Activated naive CD4-positive, alpha-beta T cell treated with anti-CD3 and anti-CD28 coated beads, Interleukin-2, amount 10 ng/mL, durations not matched to agents 7 days and 5 days (primary cell): ENCODE measurements around the gene KIF26A.

Experiments used
- CTCF ChIA-PET: fragments of 350-600 bp; sonication (Branson Sonifier 250); formaldehyde crosslinking; loops from one replicate; lab custom pipeline; 2021; ENCODE audit warnings: antibody characterized with exemption; lab: Charles Lee
- DNase-seq: peaks from one replicate; pipeline ENCODE4 v3.0.0-alpha.2; 2020
- H3K27ac Mint-ChIP-seq: one replicate; pipeline ENCODE4 v1.8.0; 2021; ENCODE audit warnings: mild to moderate bottlenecking, moderate library complexity, mixed read lengths
- H3K27me3 Mint-ChIP-seq: one replicate; pipeline ENCODE4 v1.8.0; 2021; ENCODE audit warnings: mild to moderate bottlenecking, mixed read lengths
- H3K36me3 Mint-ChIP-seq: one replicate; pipeline ENCODE4 v1.8.0; 2021; ENCODE audit warnings: mixed read lengths
- H3K4me1 Mint-ChIP-seq: one replicate; pipeline ENCODE4 v1.8.0; 2021; ENCODE audit warnings: mixed read lengths
- H3K4me3 Mint-ChIP-seq: one replicate; pipeline ENCODE4 v1.8.0; 2021; ENCODE audit warnings: mild to moderate bottlenecking, moderate library complexity, mixed read lengths
- H3K9me3 Mint-ChIP-seq: one replicate; pipeline ENCODE4 v1.8.0; 2021; ENCODE audit warnings: mixed read lengths

The KIF26A gene

DNA sequence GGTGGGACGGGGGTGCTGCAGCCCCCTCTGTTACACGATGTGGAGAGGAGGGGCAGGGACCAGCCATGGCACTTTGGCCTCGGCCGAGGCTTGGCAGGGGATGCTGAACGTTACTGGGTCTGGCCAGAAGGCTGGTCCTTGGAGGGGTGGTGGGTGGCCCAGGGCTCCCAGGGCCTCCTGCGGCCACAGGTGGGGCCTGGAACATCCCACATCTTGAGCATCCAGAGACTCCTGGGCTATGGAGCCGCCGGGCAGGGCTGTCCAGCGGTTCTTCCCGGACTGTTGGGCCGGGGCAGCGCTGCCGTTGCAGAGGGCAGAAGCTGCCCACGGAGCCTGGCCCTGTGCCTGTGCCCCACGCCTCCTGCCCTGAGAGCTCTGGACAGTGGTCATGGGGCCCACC lies 15.9 kb downstream of the KIF26A start:
- H3K4me3 Mint-ChIP-seq, result no peak overlapping the region
- H3K27me3 Mint-ChIP-seq, result no peaks in the 10 kb centered on the region
- no peak overlapping the region for H3K27ac Mint-ChIP-seq
- no peaks in the 10 kb centered on the region for H3K4me1 Mint-ChIP-seq
- H3K36me3 Mint-ChIP-seq, result no peaks in the 10 kb centered on the region
- no peaks in the 10 kb centered on the region for H3K9me3 Mint-ChIP-seq
- no peak for DNase-seq
- CTCF ChIA-PET, result no interaction called here

DNA sequence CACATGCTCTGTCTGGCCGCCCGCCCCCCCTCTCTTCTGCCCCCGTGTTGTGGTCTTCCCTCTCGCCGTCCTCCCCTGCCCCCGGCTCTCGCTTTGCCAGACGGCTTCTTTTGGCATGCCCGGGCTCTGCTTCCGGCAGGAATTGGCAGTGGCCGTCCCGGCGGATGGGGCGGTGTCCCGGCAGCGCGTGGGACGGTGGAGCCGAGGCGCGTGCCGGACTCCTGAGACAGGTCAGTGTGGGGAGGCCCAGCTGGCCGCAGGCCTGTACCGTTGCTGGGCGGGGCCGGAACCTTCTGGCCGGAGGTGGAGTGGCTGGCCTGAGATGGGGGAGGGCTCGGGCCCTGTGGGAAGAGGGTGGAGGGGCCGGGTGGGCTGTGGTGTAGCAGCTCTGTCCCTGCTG lies 17.1 kb downstream of the KIF26A start:
- Mint-ChIP-seq H3K36me3 (no peaks in the 10 kb centered on the region), H3K4me3 (no peak overlapping the region), H3K4me1 (no peaks in the 10 kb centered on the region), H3K27me3 (no peaks in the 10 kb centered on the region), H3K27ac (no peak overlapping the region), H3K9me3 (no peaks in the 10 kb centered on the region)
- CTCF ChIA-PET, result no interaction called here
- DNase-seq, result no peak

DNA sequence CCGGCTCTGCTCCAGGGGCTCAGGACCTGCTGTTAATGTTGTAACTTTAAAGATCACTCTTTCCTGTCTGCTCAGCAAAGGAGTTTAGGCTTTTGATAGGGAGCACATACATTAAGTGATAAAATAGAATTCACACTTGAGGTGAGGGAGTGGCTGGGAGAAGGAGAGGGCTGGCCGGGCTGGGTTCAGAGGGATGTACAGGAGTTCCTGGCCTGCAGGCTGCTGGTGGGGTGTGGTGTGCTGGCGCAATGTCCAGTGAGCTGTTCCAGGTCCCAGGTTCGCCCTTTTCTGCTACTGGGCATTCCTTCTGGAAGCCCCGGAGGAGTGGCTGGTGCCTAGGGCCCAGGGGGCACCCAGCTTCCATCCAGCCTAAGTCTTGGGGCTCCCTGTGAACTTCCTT lies 17.8 kb downstream of the KIF26A start:
- no peak overlapping the region for H3K4me3 Mint-ChIP-seq
- no peaks in the 10 kb centered on the region for H3K9me3 Mint-ChIP-seq
- no peak for DNase-seq
- no peaks in the 10 kb centered on the region for H3K36me3 Mint-ChIP-seq
- CTCF ChIA-PET, result no interaction called here
- no peaks in the 10 kb centered on the region for H3K4me1 Mint-ChIP-seq
- no peak overlapping the region for H3K27ac Mint-ChIP-seq
- H3K27me3 Mint-ChIP-seq, result no peaks in the 10 kb centered on the region

DNA sequence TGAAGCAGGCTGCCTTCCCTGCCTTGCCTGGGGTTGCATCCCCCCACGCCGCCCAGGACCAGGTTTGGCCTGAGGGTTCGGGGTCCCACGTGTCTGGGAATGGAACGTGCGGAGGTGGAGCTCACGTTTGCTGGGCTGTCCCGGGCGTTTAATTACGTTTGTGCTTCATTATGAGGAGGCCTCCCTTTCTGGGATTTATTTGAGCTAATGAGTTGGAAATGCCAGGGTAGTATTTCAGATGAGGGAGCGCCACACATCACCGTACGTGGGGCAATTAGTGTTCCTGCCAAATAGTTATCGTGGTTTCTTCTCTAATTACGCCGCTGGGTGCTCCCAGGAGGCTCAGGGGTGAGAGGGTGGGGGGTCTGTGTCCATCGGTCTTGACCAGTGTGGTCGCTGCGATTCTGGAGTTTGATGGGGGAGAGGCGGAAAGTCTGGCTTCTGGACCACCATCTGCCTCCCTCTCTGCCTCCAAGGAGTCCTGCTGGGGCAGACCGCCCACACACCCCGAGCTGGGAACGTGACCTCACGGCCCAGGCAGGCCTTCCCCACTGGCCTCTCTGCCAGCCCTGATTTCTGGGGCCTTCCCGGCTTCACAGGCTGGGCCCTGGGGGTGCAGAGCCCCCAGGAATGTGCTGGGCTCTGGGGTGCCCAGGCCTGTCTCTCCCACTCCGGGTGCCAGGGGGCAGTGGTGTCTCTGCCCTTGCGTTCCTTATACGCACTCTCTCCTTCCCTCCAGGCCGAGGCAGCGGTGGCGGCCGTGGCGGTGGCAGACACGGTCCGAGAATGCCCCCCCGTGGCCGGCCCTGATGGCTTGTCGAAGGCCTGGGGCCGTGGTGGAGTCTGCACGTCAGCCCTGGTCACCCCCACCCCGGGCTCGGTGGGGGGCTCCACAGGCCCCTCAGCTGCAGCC lies 18.9 kb downstream of the KIF26A start:
- CTCF ChIA-PET, result no interaction called here
- no peak overlapping the region for H3K27ac Mint-ChIP-seq
- H3K9me3 Mint-ChIP-seq, result no peaks in the 10 kb centered on the region
- no peaks in the 10 kb centered on the region for H3K36me3 Mint-ChIP-seq
- H3K27me3 Mint-ChIP-seq, result no peaks in the 10 kb centered on the region
- H3K4me1 Mint-ChIP-seq, result no peaks in the 10 kb centered on the region
- no peak for DNase-seq
- H3K4me3 Mint-ChIP-seq, result no peak overlapping the region

DNA sequence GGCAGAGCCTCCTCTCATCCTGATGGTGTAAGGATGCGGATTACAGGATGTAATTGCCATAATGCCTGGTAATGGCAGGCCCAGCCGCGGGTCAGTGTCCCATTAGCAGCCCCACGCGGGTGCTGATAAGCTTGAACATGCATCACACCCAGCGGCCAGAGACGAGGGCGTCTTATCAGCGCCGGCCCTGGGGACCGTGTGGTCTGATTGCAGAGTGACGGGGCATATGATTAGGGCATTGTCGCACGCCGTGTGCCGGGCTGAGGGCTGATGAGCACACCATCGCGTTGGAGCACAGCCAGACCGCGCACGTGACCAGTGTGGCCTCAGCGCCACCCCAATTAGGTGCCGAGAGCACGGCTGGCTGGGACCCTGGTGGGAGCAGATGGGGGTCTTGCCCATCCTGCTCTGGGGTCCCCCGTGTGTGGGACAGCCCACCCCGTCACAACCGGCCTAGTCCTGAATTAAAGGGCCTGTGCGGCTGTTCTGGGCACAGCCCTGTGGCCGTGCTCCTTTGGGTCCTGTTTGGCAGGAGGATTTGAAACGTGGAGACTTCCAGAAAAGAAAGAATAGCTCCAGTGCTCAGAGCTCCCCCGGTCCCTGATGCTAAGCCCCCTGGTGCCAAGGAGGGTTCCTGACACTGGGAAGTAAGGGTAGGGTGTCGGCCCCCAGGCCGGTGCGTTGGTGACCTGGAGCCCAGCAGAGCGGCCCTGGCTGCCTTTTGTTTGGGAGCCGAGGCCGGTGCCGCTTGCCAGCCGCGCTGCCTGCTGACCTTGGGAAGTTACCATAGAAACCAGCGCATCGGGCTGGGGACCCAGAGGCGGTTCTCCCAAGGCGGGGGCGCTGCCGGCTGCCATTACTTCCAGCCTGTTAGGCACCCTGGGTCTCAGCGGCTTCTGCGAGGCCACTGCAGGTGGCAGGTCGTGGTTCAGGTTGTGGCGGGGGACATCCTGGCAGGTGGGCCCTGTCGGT lies 20.7 kb downstream of the KIF26A start:
- Mint-ChIP-seq H3K4me3 (no peak overlapping the region), H3K27me3 (no peaks in the 10 kb centered on the region), H3K9me3 (no peaks in the 10 kb centered on the region), H3K27ac (no peak overlapping the region), H3K4me1 (no peaks in the 10 kb centered on the region), H3K36me3 (no peaks in the 10 kb centered on the region)
- no peak for DNase-seq
- CTCF ChIA-PET, result no interaction called here

DNA sequence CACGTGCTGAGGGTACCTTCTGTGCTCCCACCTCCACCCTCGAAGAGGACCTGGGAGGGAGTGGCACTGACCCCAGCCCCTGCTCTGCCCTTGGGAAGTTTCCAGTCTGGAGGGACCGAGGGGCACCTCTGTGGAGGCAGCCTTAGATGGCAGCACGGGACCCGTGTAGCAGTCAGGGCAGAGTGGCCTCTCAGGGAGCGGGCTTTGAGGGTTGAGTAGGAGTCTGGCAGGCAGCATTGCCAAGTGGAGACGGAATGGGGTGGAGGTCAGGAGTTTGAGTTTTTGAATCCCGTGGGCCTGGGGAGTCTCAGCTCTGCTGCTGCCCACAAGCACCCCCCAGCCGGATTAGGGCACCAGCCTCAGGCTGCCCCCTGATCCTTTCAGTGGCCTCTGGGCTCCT lies 21.6 kb downstream of the KIF26A start:
- H3K4me1 Mint-ChIP-seq, result no peaks in the 10 kb centered on the region
- no peak overlapping the region for H3K4me3 Mint-ChIP-seq
- no peaks in the 10 kb centered on the region for H3K9me3 Mint-ChIP-seq
- no peak for DNase-seq
- CTCF ChIA-PET, result no interaction called here
- H3K36me3 Mint-ChIP-seq, result no peaks in the 10 kb centered on the region
- H3K27ac Mint-ChIP-seq, result no peak overlapping the region
- no peaks in the 10 kb centered on the region for H3K27me3 Mint-ChIP-seq

DNA sequence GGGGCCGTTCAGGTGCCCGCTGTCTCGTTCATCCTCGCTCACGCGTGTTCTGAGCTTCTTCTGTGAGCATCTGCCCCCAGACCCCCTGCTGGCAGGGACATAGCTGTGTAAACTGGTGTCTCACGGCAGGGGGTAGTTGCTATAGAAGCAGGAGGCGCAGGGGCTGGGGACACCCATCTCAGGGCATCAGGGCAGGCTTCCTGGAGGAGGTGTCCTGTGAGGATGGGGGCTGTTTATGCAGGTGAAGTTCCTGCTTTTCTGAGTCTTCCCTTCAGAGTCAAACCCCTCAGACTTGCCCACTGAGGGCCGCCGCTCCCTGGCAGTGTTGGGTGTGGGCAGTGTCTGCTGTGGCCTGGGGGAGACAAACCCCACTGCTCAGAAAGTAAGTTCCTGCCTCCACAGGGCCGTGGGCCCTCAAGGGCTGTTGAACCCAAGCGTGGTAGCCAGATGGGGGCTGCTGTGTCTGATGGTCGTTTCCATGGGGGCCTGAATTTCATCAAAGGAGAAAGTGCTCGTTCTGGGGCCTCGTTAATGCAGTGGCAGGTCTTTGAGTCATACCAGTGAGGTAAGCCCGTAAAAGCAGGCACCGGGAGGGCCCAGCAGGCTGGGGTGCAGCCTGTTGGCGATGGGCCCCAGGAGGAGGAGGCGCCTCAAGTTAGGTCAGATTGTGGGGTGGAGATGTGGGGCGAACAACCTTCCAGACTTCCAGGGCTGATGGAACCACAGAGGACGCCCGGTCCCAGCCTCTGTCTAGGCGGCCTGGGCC lies 23.4 kb downstream of the KIF26A start:
- Mint-ChIP-seq H3K4me3 (no peak overlapping the region), H3K36me3 (no peaks in the 10 kb centered on the region), H3K9me3 (no peaks in the 10 kb centered on the region), H3K4me1 (no peaks in the 10 kb centered on the region), H3K27ac (no peak overlapping the region), H3K27me3 (no peaks in the 10 kb centered on the region)
- CTCF ChIA-PET, result no interaction called here
- DNase-seq, result no peak

DNA sequence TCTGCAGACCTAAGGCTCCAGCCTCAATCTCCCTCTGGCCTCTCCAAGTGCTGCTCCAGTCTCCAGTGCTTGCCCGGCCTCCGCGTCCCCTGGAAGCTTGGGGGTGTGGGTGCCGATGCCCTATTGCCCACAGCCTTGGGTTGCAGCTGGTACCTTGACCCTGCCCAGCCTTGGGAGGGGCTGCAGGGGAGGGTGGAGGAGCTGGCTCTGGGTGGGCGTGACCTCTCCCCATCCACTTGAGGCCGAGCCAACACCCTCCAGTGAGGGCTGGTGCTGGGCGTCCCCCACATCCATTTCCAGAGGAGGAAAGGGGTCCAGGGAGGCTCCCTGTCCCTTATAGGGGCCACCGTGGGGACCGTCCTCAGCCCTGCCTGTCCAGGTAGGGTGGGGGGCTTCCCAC lies 24.1 kb downstream of the KIF26A start:
- no peaks in the 10 kb centered on the region for H3K4me1 Mint-ChIP-seq
- H3K27me3 Mint-ChIP-seq, result no peaks in the 10 kb centered on the region
- no peaks in the 10 kb centered on the region for H3K36me3 Mint-ChIP-seq
- H3K27ac Mint-ChIP-seq, result no peak overlapping the region
- DNase-seq, result no peak
- H3K9me3 Mint-ChIP-seq, result no peaks in the 10 kb centered on the region
- CTCF ChIA-PET, result no interaction called here
- no peak overlapping the region for H3K4me3 Mint-ChIP-seq

DNA sequence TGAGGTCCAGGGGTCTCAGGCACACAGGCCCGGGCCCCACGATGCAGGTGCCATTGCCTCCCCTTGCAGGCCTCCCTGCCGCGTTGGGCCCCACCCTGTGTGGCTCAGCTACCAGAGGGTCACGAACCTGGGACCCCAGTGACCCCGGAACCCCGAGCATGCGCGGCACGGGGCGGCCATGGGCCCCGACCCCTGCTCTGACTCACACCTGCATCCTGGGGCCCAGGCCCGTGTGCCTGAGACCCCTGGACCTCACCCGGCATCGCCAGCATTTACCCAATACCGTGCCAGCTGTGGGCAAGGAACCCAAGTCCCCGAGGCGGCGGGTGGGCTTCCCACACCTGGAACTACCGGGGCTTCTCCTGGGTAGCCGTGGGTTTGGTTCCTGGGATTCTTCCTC lies 25.2 kb downstream of the KIF26A start:
- no peak overlapping the region for H3K4me3 Mint-ChIP-seq
- CTCF ChIA-PET, result no interaction called here
- no peak for DNase-seq
- no peaks in the 10 kb centered on the region for H3K36me3 Mint-ChIP-seq
- H3K27me3 Mint-ChIP-seq, result no peaks in the 10 kb centered on the region
- no peaks in the 10 kb centered on the region for H3K9me3 Mint-ChIP-seq
- H3K4me1 Mint-ChIP-seq, result no peaks in the 10 kb centered on the region
- H3K27ac Mint-ChIP-seq, result no peak overlapping the region

DNA sequence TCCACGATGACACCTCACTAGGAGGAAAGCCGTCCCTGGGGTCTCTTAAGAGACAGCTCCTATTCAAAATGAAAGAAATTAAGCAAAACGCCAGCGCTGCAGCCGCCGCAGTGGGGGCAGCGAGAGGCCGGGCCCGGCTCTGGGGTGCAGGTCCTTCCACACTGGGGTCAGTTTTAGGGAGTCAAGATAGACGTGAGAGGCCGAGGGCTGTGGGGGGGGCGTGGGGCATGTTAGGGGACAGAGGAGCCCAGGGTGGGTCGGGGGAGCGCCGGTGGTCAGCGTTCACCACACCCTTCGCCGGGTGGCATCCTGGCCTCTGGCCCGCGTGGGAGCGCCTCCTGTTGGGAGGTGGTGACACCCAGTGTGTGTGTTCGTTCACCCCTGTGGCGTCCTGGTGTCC lies 25.7 kb downstream of the KIF26A start:
- H3K4me1 Mint-ChIP-seq, result no peaks in the 10 kb centered on the region

DNA sequence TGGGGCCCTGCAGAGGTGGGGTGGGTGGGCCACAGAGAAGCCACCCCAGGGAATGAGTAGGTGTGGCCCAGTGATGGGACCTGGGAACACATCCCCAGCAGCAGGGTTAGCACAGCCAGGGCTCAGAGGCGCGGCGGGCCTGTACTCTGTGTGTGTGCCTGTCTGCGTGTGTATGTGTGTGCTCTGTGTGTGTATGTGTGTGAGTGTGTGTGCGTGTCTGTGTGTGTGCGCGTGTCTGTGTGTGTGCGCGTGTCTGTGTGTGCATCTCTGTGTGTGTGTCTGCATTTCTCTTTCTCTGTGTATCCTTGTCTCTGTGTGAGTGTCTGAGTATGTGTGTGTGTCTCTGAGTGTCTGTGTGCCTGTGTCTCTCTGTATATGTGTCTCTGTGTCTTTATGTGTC lies 26.1 kb downstream of the KIF26A start:
- Mint-ChIP-seq H3K27me3 (no peaks in the 10 kb centered on the region), H3K4me1 (no peaks in the 10 kb centered on the region), H3K36me3 (no peaks in the 10 kb centered on the region), H3K27ac (no peak overlapping the region), H3K9me3 (no peaks in the 10 kb centered on the region), H3K4me3 (no peak overlapping the region)
- CTCF ChIA-PET, result no interaction called here
- no peak for DNase-seq

More for the DNA sequence above, 25.7 kb downstream of the KIF26A start:
- H3K9me3 Mint-ChIP-seq, result no peaks in the 10 kb centered on the region
- H3K4me3 Mint-ChIP-seq, result no peak overlapping the region
- DNase-seq, result no peak
- CTCF ChIA-PET, result no interaction called here
- H3K36me3 Mint-ChIP-seq, result no peaks in the 10 kb centered on the region
- no peaks in the 10 kb centered on the region for H3K27me3 Mint-ChIP-seq
- H3K27ac Mint-ChIP-seq, result no peak overlapping the region

DNA sequence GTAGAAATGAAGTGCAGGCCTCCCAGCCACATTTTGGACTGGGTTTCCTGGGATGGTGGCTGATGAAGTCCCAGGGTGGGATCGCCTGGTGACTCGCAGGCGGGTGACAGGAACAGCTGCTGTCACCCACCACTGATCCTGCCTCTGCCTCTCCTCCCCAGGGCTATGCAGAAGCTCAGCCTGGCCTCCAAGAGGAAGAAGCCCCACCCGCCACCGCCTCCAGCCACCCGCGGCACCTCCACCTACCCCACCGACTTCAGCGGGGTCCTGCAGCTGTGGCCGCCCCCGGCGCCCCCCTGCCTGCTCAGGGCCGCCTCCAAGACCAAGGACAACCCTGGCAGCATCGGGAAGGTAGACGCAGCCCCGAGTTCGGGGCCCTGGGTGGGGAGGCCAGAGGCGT lies 28.3 kb downstream of the KIF26A start:
- Mint-ChIP-seq H3K4me3 (no peak overlapping the region), H3K27ac (no peak overlapping the region), H3K9me3 (no peaks in the 10 kb centered on the region), H3K4me1 (no peaks in the 10 kb centered on the region), H3K36me3 (no peaks in the 10 kb centered on the region), H3K27me3 (no peaks in the 10 kb centered on the region)
- DNase-seq, result no peak
- CTCF ChIA-PET, result no interaction called here

DNA sequence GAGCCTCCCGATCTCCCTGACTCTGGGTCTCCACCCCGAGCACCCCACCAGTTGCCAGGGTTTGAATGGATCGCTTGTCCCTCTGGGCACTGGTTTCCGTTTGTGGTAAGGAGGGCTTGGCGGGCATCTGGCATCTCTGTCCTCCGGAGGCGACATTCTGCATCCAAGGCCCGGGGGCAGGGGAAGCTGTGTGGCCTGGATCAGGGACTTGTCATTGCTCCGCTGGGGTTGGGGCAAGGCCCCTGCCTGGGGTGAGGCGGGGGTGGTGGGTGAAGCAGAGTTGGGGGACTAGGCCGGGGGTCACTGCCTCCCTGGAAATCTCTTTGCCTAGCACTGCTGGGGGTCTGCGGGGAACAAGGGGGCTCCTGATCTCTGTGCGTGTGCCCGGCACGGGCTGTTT lies 30.2 kb downstream of the KIF26A start:
- Mint-ChIP-seq H3K27me3 (no peaks in the 10 kb centered on the region), H3K36me3 (no peaks in the 10 kb centered on the region), H3K27ac (no peak overlapping the region), H3K9me3 (no peaks in the 10 kb centered on the region), H3K4me3 (no peak overlapping the region), H3K4me1 (no peaks in the 10 kb centered on the region)
- CTCF ChIA-PET, result no interaction called here
- no peak for DNase-seq

DNA sequence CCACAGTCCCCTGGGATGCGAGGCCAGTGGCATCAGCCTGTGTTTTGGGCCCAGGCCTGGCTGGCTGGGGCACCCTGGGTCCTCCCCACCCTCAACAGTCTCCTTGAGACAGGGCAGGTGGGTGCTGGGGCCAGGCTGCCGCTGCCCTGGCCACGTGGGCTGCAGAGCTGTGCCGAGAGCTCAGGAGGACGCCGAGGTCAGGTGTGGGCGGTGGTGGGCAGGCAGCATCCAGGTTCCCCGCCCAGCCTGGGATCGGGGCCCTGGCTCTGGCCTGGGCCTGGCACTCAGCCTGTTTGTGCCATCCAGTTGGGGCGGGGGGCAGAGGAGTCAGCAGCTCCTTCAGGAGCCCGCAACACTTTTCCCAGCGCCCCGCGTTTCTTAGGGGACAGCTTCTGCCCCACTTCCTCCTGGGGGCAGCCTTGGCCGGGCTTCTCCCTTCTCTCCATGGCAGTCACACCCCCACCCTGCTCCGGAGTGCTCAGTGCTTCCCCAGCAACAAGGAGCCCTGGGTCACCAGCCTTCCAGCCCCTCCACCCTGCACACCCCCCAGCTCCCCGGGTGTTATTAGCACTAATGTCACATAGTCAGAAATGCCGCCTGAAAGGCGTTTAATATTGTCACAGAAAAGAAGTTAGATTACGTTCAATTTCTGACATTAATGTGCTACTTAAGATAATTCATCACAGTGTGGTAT lies 30.8 kb downstream of the KIF26A start:
- Mint-ChIP-seq H3K9me3 (no peaks in the 10 kb centered on the region), H3K4me1 (no peaks in the 10 kb centered on the region), H3K4me3 (no peak overlapping the region), H3K27ac (no peak overlapping the region), H3K27me3 (no peaks in the 10 kb centered on the region), H3K36me3 (no peaks in the 10 kb centered on the region)
- CTCF ChIA-PET, result no interaction called here
- no peak for DNase-seq
